ENCODE measurements around the gene CASZ1. TPM values are rescaled to one million over a fixed set of nuclear protein-coding genes. Genes with fewer than 3 reads are reported as not detected.

CASZ1 gene
- total and polyA plus RNA-seq, 9 of the 15 experiments (the other 6 are each of a cell fraction or from before 2014, with no cell fraction given) = 0.01 to 4.0 (median 0.76) TPM; not detected in 1

DNA sequence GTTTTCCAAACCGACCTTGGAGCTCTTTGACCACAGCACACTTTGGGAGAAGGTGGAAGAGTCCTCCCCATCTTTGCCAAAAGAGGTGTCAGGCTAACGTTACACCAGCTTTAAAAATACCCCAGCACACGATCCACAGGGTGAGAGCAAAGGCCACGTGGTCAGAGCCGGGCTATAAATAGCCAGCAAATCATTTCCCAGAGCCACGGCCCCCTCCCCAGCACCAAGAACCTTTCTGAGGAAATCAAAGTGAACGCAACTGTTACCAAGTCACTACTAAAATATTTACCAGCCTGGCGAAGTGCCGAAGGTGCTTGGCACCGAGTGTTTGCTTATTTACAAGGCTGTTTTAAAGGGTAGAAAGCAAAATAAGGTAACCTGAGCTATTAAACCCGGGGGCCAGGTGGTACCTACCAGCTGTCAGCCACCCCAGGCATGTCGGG is 72.4 kb downstream of the CASZ1 start:
- DNase-seq (ENCODE audit: extremely low read depth in 1 of 4, low spot score in 3 of 4) = no peak
- Histone ChIP-seq H3K4me2 (ENCODE audit: insufficient read depth, low read length) (no peak overlapping the region), H3K36me3 (ENCODE audit: control insufficient read depth, insufficient read depth, low read length) (no peaks in the 10 kb centered on the region), H3K4me3 (no peak overlapping the region), H2AFZ (ENCODE audit: low read depth, low read length) (no peak overlapping the region), H3K79me2 (ENCODE audit: control insufficient read depth, insufficient read depth, low read length) (no peaks in the 10 kb centered on the region), H3K9me1 (ENCODE audit: control insufficient read depth, insufficient read depth, low read length) (no peaks in the 10 kb centered on the region), H3K4me1 (replicated peaks in 1 of 2; ENCODE audit: control insufficient read depth in 2 of 2, insufficient read depth in 2 of 2, low read length in 2 of 2) (peaks cover 0 to 13% of the 10 kb centered on the region in 2 experiments; a peak in 2 of 5 replicates), H3K9ac (ENCODE audit: insufficient read depth in 1 of 2, low read depth in 2 of 2, low read length in 2 of 2) (no peak overlapping the region), H3K27me3 (ENCODE audit: control insufficient read depth in 2 of 2, insufficient read depth in 2 of 2, low read length in 2 of 2) (peaks cover 44 to 88% of the 10 kb centered on the region in 2 experiments), H4K20me1 (replicated peaks; ENCODE audit: control insufficient read depth, insufficient read depth, low read length) (peaks cover 22% of the 10 kb centered on the region), H3K9me3 (replicated peaks; ENCODE audit: control insufficient read depth, insufficient read depth, low read depth, low read length) (no peaks in the 10 kb centered on the region), H3K27ac (ENCODE audit: extremely low read depth, low read depth, low read length) (no peak overlapping the region)
- no peak for ATAC-seq
- TF ChIP-seq MEF2A (IDR thresholded peaks at IDR 0.05; ENCODE audit: control insufficient read depth, low read depth, low read length) (peak; percentile 40; the same call in 1 of the 2 replicates), BCOR (IDR thresholded peaks at IDR 0.05) (no peak), TARDBP (IDR thresholded peaks at IDR 0.05) (no peak), USF1 (CRISPR knock-in tag; IDR thresholded peaks at IDR 0.05) (peak; percentile 44; the same call in 1 of the 2 replicates), USF2 (CRISPR knock-in tag; IDR thresholded peaks at IDR 0.05) (peak; percentile 14; the same call in 1 of the 2 replicates), MEF2D (tag; conservative IDR thresholded peaks at IDR 0.05; ENCODE audit: low read depth) (0 out of 2 replicates have a peak, but pooled peaks have one; percentile 34), RAD51 (IDR thresholded peaks at IDR 0.05; ENCODE audit: borderline replicate concordance, low read depth) (peak; percentile 20; the same call in 1 of the 2 replicates), KAT7 (CRISPR knock-in tag; IDR thresholded peaks at IDR 0.05; ENCODE audit: borderline replicate concordance) (no peak), ZNF347 (CRISPR knock-in tag; IDR thresholded peaks at IDR 0.05; ENCODE audit: low read depth) (no peak)
- TF ChIP-seq, protein P1, sequence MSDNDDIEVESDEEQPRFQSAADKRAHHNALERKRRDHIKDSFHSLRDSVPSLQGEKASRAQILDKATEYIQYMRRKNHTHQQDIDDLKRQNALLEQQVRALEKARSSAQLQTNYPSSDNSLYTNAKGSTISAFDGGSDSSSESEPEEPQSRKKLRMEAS (CRISPR knock-in tag; IDR thresholded peaks at IDR 0.05) = peak; percentile 49
- no TSS peak for BruUV-seq (replicated peaks)
- POLR2A ChIA-PET = interaction anchor here (0.6 to 1.0 kb wide), 3 partner anchors 10 to 822 kb away, joined by 3 to 5 read pairs (median 3); no protein-coding TSS in a partner anchor
- in situ Hi-C loops (cut with MboI) = no loop called here
- intact Hi-C loops (cut with micrococcal nuclease) = no loop called here
- WGBS (ENCODE audit: insufficient coverage, low coverage, missing lambda C conversion rate) = 1% methylated on average over 12 of the region's 12 CpGs
- CTCF ChIA-PET (ENCODE audit: low intra/inter-chr PET ratio) = no interaction called here
- no peak for FAIRE-seq
